Activated naive CD4-positive, alpha-beta T cell treated with anti-CD3 and anti-CD28 coated beads, Interleukin-2, amount 10 ng/mL, durations not matched to agents 7 days and 5 days (primary cell): ENCODE data around the gene ZNF337.
A peak's percentile ranks its signal among the peaks of the same experiment; 100 is the strongest.
"Not testable (repeated sequence)": the region's sequence is repeated elsewhere in the genome, so short reads cannot be mapped to it uniquely, and the experiment has no call there.

Experiments used
- CTCF ChIA-PET: fragments of 350-600 bp; sonication (Branson Sonifier 250); formaldehyde crosslinking; loops from one replicate; lab custom pipeline; 2021; ENCODE audit warnings: antibody characterized with exemption; lab: Charles Lee
- DNase-seq: peaks from one replicate; pipeline ENCODE4 v3.0.0-alpha.2; 2020
- H3K27ac Mint-ChIP-seq: one replicate; pipeline ENCODE4 v1.8.0; 2021; ENCODE audit warnings: mild to moderate bottlenecking, moderate library complexity, mixed read lengths
- H3K27me3 Mint-ChIP-seq: one replicate; pipeline ENCODE4 v1.8.0; 2021; ENCODE audit warnings: mild to moderate bottlenecking, mixed read lengths
- H3K36me3 Mint-ChIP-seq: one replicate; pipeline ENCODE4 v1.8.0; 2021; ENCODE audit warnings: mixed read lengths
- H3K4me1 Mint-ChIP-seq: one replicate; pipeline ENCODE4 v1.8.0; 2021; ENCODE audit warnings: mixed read lengths
- H3K4me3 Mint-ChIP-seq: one replicate; pipeline ENCODE4 v1.8.0; 2021; ENCODE audit warnings: mild to moderate bottlenecking, moderate library complexity, mixed read lengths
- H3K9me3 Mint-ChIP-seq: one replicate; pipeline ENCODE4 v1.8.0; 2021; ENCODE audit warnings: mixed read lengths

The ZNF337 gene

DNA sequence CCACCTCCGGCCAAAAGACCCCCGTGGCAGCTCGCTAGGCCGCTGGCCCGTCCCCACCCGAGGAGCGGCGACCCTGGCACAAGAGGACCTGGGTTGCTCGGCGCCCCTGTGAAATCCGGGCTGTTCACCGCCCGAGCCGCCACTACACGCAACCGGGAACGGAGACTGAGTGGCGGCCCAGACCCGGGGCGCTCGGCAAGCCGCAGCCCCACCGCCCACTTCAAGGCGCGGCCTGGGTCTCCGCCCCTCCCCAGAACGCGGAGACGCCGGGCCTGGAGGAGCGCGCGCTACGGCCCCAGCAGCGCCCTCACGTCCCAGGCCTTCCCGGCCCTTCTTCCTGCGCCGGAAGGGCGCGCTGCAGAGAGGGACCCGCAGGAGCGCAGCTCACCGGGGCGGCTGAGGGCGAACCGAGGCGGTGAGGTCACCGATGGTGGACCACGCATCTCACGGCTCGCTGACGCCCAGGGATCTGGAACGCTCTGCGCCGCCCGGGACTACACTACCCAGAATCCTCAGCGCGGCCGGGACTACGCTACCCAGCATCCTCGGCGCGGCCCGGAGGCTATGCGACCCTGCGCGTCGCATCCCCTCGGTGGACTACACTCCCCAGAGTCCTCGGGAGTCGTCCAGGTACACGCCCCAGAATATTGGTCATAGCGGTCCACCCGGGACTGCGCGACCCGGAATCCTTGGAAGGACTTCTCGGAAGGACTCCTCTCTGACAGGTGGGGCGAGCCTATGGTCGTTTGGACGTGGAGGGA, at the start of gene ZNF337:
ZNF337 (minus strand) TSS at position 483 of the 761 bp plus-strand sequence. CDS start 10,436 bp downstream, outside the sequence.
- CTCF ChIA-PET = no interaction called here
- peaks cover 41% of the 10 kb centered on the region for H3K4me1 Mint-ChIP-seq
- H3K36me3 Mint-ChIP-seq = peaks cover 32% of the 10 kb centered on the region
- H3K4me3 Mint-ChIP-seq = peak within 1 kb of the TSS; percentile 94
- H3K9me3 Mint-ChIP-seq = peaks cover 15% of the 10 kb centered on the region
- H3K27me3 Mint-ChIP-seq = peaks cover 4% of the 10 kb centered on the region
- DNase-seq = peak; percentile 96
- peak within 1 kb of the TSS; percentile 92 for H3K27ac Mint-ChIP-seq

DNA sequence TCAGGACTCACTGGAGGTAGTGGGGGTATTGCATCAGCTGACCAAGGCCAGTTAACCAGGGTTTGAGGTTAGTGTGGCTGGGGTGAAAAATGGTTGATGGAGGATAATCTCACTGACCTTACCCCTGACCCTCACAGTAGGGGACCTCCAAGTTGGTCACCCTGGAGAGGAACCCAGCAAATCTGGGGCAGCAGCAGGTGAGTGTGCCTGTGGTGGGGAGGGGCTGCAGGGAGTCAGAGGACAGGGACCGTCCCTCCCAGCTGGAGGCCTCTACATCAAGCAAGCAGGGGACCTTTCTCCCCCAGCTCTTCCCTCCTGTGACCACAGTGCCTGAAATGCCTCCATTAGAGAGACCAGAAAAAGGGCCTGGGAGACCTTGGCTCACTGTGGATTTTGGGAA, 49.1 kb upstream of the ZNF337 start:
- DNase-seq = no peak
- Mint-ChIP-seq H3K4me1 (peaks cover 9% of the 10 kb centered on the region), H3K36me3 (peaks cover 4% of the 10 kb centered on the region), H3K9me3 (peaks cover 3% of the 10 kb centered on the region), H3K4me3 (no peak overlapping the region), H3K27me3 (no peaks in the 10 kb centered on the region), H3K27ac (no peak overlapping the region)
- CTCF ChIA-PET = no interaction called here

DNA sequence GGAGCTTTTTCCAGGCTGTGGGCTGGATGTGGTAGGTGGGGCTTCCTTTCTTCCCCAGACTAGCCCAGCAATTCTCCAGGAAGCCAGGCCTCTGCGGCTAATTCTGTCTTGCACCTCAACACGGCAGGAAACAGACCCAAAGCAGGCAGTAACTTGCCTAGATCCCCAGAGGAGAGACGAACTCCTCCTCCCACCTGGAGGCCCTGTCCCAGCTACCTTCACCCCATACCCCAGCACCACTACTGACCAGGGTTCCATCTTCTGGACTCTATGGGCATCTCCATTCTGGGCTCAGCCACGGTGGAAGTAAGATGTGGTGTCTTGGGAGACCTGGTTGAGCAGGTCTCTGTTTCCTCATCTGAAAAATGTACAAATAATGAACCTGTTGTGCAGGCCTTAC, 48.4 kb upstream of the ZNF337 start:
- Mint-ChIP-seq H3K27ac (no peak overlapping the region), H3K4me1 (peaks cover 12% of the 10 kb centered on the region), H3K27me3 (no peaks in the 10 kb centered on the region), H3K36me3 (peaks cover 8% of the 10 kb centered on the region), H3K9me3 (peaks cover 5% of the 10 kb centered on the region), H3K4me3 (no peak overlapping the region)
- DNase-seq = no peak
- CTCF ChIA-PET = no interaction called here

DNA sequence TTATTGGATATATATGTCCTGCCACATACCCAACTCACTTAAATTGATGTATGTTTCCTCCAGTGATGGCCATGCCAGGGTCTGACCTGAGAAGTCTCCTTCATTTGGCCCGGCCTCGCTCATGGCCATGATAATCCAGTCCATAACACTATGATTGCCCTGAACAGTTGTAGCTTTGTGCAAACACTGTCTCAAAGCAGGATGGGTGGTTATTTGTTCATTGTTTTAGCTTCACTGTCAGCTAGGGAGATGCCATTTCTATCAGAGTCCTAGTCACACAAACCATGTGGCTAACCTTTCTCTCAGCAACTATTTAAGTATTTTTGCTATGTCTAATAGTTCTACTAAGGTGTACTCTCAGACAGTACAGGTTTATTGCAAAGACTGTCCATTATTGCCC, 47.6 kb upstream of the ZNF337 start:
- Mint-ChIP-seq H3K9me3 (peaks cover 9% of the 10 kb centered on the region), H3K4me1 (peaks cover 21% of the 10 kb centered on the region), H3K27me3 (no peaks in the 10 kb centered on the region), H3K27ac (no peak overlapping the region), H3K4me3 (no peak overlapping the region), H3K36me3 (peaks cover 8% of the 10 kb centered on the region)
- CTCF ChIA-PET = no interaction called here
- DNase-seq = no peak

DNA sequence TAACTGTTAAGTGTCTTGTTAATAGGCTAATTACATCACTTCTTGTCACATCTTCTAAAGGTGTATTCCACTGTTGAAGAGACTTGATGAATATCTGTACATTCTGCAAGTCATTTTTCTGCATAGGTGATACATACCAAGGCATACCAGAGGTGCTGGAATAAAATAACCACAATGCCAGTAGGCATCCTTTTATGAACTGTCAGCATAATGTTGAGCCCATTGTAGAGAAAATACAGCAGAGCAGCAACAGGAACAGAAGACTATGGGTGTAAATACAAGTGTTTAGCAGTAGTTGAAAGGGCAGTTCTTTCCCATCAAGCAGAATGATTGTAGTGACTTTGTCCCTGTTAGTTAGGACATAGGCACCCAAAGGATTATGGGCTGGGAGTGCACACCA, 44.4 kb upstream of the ZNF337 start:
- peaks cover 25% of the 10 kb centered on the region for H3K4me1 Mint-ChIP-seq
- no peaks in the 10 kb centered on the region for H3K27me3 Mint-ChIP-seq
- peaks cover 9% of the 10 kb centered on the region for H3K9me3 Mint-ChIP-seq
- DNase-seq = no peak
- peaks cover 8% of the 10 kb centered on the region for H3K36me3 Mint-ChIP-seq
- no peak overlapping the region for H3K27ac Mint-ChIP-seq
- CTCF ChIA-PET = no interaction called here
- no peak overlapping the region for H3K4me3 Mint-ChIP-seq

DNA sequence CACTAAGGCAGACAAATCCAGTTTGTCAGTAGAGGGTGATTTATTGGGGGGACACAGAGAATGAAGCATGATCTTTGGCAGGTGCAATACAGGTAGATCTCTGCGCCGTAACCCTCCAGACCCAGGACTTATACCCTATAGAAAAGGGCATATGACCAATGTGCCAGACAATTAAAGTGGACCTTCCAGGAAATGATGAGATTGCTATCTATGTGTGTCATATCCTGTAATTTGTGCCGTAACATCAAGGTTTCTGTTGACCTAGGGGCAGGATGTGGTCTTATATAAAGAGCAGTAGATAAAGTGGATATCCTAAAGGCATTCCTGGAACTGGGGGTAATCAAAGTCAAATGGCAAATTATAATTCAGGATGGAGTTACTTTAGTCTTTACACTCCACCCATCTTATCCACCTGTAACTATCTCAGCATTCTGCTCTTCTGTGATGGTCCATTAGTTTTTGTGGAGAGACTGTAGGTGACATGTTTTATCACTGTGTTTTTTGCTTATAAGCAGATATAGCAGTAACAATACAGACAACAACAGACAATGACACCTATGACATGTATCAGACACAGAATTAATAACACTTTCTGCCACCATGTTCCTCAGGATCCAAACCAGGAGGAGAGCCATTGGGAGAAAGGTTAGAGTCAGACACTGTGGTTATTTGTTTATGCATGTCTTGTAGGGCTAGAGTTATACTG, 43.1 kb upstream of the ZNF337 start:
- H3K36me3 Mint-ChIP-seq = peaks cover 8% of the 10 kb centered on the region
- CTCF ChIA-PET = no interaction called here
- no peak for DNase-seq
- no peaks in the 10 kb centered on the region for H3K27me3 Mint-ChIP-seq
- H3K4me1 Mint-ChIP-seq = peaks cover 25% of the 10 kb centered on the region
- peak overlapping the region; percentile 4 for H3K27ac Mint-ChIP-seq
- peaks cover 9% of the 10 kb centered on the region for H3K9me3 Mint-ChIP-seq
- no peak overlapping the region for H3K4me3 Mint-ChIP-seq

DNA sequence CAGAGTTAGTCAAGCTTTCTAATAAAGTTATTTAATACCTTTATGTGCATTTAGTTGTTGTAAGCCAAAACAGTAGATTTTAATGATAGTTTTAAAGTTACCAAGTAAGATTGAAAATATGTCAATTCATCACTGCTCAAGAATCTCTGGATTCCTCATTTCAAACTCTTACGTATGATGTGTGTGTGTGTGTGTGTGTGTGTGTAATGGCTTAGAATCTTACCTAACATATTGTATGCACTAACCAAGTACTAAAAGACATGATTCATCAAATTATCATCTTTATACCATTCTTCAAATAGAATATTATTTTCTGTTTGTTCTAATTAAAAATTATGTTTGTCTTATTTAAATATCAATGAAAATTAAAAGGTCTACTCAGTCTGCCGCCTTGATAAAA, 41.5 kb upstream of the ZNF337 start:
- H3K9me3 Mint-ChIP-seq = peaks cover 9% of the 10 kb centered on the region
- peaks cover 25% of the 10 kb centered on the region for H3K4me1 Mint-ChIP-seq
- CTCF ChIA-PET = no interaction called here
- no peak overlapping the region for H3K4me3 Mint-ChIP-seq
- no peak overlapping the region for H3K27ac Mint-ChIP-seq
- no peak for DNase-seq
- peaks cover 8% of the 10 kb centered on the region for H3K36me3 Mint-ChIP-seq
- H3K27me3 Mint-ChIP-seq = no peaks in the 10 kb centered on the region

DNA sequence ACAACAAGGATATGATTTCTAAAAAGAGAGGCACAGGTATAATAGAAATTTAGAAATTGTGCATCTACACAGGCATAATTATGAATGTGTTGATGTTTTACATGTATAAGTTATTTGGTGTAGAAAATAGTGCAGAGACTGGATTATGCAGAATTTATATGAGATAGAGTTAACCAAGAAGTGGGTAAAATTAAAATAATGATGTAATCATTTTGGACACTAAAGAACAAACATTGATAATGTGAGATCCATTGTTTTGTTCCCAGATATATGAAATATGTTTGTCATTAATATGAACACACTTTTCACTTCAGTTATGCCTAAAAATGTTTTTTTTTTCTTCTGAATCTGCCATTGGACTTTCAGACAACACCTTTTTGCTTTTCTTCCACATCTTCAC, 37.2 kb upstream of the ZNF337 start:
- Mint-ChIP-seq H3K4me3 (no peak overlapping the region), H3K27ac (no peak overlapping the region), H3K36me3 (no peaks in the 10 kb centered on the region), H3K4me1 (peaks cover under 1% of the 10 kb centered on the region), H3K27me3 (no peaks in the 10 kb centered on the region), H3K9me3 (no peaks in the 10 kb centered on the region)
- no peak for DNase-seq
- CTCF ChIA-PET = no interaction called here

DNA sequence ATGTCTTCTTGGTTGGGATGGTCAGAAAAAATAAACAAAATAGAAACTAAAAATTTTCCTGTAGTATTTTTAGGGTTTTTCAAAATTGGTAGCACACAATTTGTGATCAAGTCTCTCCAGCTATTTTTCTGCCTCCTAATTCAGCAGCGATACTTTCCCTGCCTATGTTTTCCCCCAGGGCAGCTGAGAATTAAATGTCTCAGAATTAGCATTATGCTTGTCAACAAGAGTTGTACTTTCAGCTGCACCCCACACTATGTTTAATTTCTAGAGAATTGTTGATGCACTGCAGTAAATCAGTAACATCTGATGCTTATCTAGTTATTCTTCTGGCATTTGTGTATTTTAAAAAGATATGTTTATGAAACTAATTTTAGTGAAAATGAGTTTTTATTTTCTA, 34.2 kb upstream of the ZNF337 start:
- peaks cover 17% of the 10 kb centered on the region for H3K9me3 Mint-ChIP-seq
- no peak overlapping the region for H3K27ac Mint-ChIP-seq
- CTCF ChIA-PET = no interaction called here
- no peak overlapping the region for H3K4me3 Mint-ChIP-seq
- peaks cover 8% of the 10 kb centered on the region for H3K4me1 Mint-ChIP-seq
- DNase-seq = no peak
- H3K36me3 Mint-ChIP-seq = peaks cover 17% of the 10 kb centered on the region
- no peaks in the 10 kb centered on the region for H3K27me3 Mint-ChIP-seq

DNA sequence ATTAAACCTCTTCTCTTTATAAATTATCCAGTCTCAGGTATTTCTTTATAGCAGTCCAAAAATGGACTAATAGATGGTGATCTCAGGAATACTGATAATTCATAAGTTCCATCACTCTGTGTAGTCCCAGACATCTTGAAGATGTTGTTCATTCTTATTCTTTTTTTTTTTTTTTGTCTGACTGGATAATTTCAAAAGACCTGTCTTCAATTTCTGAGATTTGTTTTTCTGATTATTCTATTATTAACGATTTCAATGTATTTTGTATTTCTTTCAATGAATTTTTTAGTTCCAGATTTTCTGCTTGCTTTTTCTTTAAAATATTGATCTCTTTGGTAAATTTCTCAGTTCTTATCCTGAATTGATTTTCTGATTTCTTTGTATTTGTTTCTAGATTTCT, 29.7 kb upstream of the ZNF337 start:
- CTCF ChIA-PET = no interaction called here
- peaks cover 38% of the 10 kb centered on the region for H3K36me3 Mint-ChIP-seq
- DNase-seq = no peak
- no peak overlapping the region for H3K4me3 Mint-ChIP-seq
- H3K27ac Mint-ChIP-seq = no peak overlapping the region
- peaks cover 16% of the 10 kb centered on the region for H3K4me1 Mint-ChIP-seq
- no peaks in the 10 kb centered on the region for H3K27me3 Mint-ChIP-seq
- peaks cover 38% of the 10 kb centered on the region for H3K9me3 Mint-ChIP-seq

DNA sequence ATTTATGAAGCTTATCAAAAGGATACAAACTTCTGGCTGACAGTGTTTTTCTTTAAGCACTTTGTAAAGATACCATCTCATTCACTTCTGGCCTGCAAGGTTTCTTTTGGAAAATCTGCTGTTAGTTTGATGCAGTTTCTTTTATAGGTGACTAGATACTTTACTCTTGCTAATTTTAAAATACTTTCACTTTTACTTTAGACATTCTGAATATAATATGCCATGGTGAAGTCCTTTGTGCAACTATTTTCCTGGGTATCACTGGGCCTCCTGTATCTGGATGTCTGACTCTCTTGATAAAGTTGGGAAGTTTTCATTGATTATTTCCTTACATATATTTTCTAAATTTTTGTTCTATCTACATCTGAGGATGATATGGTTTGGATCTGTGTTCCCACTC, 29.0 kb upstream of the ZNF337 start:
- no peak overlapping the region for H3K4me3 Mint-ChIP-seq
- H3K36me3 Mint-ChIP-seq = peaks cover 43% of the 10 kb centered on the region

DNA sequence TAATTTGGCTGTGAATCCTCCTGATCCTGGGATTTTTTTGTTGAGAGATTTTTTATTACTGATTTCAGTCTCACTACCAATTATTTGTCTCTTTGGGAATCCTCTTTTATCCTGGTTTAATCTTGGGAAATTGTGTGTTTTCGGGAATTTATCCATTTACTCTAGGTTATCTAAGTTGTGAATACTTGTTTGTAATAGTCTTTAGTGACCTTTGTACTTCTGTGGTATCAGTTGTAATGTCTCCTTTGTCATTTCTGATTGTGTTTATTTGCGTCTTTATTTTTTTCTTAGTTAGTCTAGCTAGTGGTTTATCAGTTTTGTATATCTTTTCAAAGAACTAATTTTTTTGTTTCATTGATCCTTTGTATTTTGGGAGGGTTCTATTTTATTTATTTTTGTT, 27.3 kb upstream of the ZNF337 start:
- DNase-seq = no peak
- H3K9me3 Mint-ChIP-seq = peaks cover 50% of the 10 kb centered on the region
- CTCF ChIA-PET = no interaction called here
- H3K4me1 Mint-ChIP-seq = peaks cover 33% of the 10 kb centered on the region
- H3K4me3 Mint-ChIP-seq = no peak overlapping the region
- no peak overlapping the region for H3K27ac Mint-ChIP-seq
- H3K36me3 Mint-ChIP-seq = peaks cover 59% of the 10 kb centered on the region
- H3K27me3 Mint-ChIP-seq = no peaks in the 10 kb centered on the region

More for the DNA sequence above, 29.0 kb upstream of the ZNF337 start:
- CTCF ChIA-PET = no interaction called here
- peaks cover 42% of the 10 kb centered on the region for H3K9me3 Mint-ChIP-seq
- H3K27me3 Mint-ChIP-seq = no peaks in the 10 kb centered on the region
- no peak for DNase-seq
- peak overlapping the region; percentile 77 for H3K27ac Mint-ChIP-seq
- H3K4me1 Mint-ChIP-seq = peaks cover 16% of the 10 kb centered on the region

DNA sequence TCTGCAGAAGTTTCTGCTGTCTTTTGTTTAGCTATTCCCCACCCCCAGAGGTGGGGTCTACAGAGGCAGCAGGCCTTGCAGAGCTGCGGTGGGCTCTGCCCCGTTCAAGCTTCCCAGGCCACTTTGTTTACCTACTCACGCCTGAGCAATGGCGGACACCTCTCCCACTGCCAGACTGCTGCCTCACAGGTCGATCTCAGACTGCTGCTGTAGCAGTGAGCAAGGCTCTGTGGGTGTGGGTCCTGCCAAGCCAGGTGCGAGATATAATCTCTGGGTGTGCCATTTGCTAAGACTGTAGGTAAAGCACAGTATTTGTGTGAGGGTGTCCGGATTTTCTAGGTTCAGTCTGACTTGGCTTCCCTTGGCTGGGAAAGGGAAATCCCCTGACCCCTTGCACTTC, 23.6 kb upstream of the ZNF337 start:
- Mint-ChIP-seq H3K9me3 (peaks cover 54% of the 10 kb centered on the region), H3K4me1 (peaks cover 31% of the 10 kb centered on the region), H3K27me3 (no peaks in the 10 kb centered on the region), H3K36me3 (peaks cover 60% of the 10 kb centered on the region), H3K4me3 (no peak overlapping the region), H3K27ac (no peak overlapping the region)
- DNase-seq = no peak
- CTCF ChIA-PET = no interaction called here

DNA sequence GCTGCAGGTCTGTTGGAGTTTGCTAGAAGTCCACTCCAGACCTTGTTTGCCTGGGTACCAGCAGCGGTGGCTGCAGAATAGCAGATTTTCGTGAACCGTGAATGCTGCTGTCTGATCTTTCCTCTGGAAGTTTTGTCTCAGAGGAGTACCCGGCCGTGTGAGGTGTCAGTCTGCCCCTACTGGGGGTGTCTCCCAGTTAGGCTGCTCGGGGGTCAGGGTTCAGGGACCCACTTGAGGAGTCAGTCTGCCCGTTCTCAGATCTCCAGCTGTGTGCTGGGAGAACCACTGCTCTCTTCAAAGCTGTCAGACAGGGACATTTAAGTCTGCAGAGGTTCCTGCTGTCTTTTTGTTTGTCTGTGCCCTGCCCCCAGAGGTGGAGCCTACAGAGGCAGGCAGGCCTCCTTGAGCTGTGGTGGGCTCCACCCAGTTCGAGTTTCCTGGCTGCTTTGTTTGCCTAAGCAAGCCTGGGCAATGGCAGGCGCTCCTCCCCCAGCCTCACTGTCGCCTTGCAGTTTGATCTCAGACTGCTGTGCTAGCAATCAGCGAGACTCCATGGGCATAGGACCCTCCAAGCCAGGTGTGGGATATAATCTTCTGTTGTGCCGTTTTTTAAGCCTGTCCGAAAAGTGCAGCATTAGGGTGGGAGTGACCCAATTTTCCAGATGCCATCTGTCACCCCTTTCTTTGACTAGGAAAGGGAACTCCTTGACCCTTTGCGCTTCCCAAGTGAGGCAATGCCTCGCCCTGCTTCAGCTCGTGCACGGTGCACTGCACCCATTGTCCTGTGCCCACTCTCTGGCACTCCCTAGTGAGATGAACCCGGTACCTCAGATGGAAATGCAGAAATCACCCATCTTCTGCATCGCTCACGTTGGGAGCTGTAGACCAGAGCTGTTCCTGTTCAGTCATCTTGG, 22.5 kb upstream of the ZNF337 start:
- H3K27ac Mint-ChIP-seq = peak overlapping the region; percentile 91
- peaks cover 29% of the 10 kb centered on the region for H3K4me1 Mint-ChIP-seq
- peaks cover 63% of the 10 kb centered on the region for H3K36me3 Mint-ChIP-seq
- H3K9me3 Mint-ChIP-seq = peaks cover 52% of the 10 kb centered on the region
- CTCF ChIA-PET, H3K27me3 Mint-ChIP-seq: not testable (repeated sequence)
- H3K4me3 Mint-ChIP-seq = peak overlapping the region; percentile 57
- peak; percentile 82 for DNase-seq
